Measurements from ENCODE around the gene CPNE5.
A peak's percentile ranks its signal among the peaks of the same experiment; 100 is the strongest.

Gene CPNE5

DNA sequence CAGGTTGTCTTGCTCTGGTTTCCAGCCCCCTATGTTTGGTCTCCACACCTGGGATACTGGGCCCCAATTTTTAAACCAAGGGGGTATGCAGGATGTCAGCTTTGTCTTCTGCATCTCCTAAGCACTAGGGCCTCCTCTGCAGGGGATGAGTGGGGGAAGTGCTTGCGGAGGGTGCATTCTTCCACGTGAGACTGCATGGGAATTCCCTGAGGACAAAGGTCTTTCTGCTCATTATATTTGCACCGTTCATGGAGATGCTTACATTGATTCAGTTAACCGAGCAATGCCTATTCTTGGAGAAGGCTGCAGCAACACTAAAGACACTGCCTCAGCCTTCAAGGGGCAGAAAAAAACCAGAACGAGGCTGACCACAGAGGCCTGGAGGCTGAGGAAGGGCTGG, 96.2 kb downstream of the CPNE5 start:
- H3K9me3 ChIP-seq (replicated peaks; ENCODE audit: low read length), result no peaks in the 10 kb centered on the region
- no peak overlapping the region for H3K4me2 ChIP-seq (ENCODE audit: low read length)
- no peaks in the 10 kb centered on the region for H3K36me3 ChIP-seq (ENCODE audit: insufficient read depth, low read length)
- H3K9ac ChIP-seq (ENCODE audit: low read depth, low read length), result no peak overlapping the region
- H3K4me3 ChIP-seq (ENCODE audit: low read length), result no peak overlapping the region
- H3K27me3 ChIP-seq (ENCODE audit: control insufficient read depth, insufficient read depth, low read length), result peaks cover 29% of the 10 kb centered on the region
- no peaks in the 10 kb centered on the region for H3K4me1 ChIP-seq (ENCODE audit: control insufficient read depth, insufficient read depth, low read length)

DNA sequence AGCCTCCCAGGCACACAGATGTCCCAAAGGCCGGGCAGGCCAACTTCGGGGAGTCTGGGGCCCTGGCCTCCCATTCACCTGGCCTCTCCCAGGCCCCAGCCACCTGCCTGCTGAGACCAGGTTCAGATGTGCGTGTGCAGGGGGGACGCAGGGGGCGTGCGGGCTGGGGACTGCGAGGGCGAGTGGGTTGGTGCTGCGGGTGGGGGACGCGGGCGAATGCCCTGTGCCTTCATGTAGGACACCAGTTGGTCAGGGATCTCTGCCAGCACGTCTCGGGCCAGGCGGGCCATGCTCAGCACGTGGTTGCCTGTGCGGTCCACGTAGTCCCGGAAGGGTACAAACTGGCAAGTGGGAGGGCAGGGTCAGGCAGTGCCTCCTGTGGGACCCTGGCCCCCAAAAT, 97.1 kb downstream of the CPNE5 start:
- H3K9ac ChIP-seq (ENCODE audit: low read depth, low read length), result no peak overlapping the region
- H3K9me3 ChIP-seq (replicated peaks; ENCODE audit: low read length), result no peaks in the 10 kb centered on the region
- H3K4me1 ChIP-seq (ENCODE audit: control insufficient read depth, insufficient read depth, low read length), result no peaks in the 10 kb centered on the region
- no peaks in the 10 kb centered on the region for H3K36me3 ChIP-seq (ENCODE audit: insufficient read depth, low read length)
- no peak overlapping the region for H3K4me2 ChIP-seq (ENCODE audit: low read length)
- peaks cover 21% of the 10 kb centered on the region for H3K27me3 ChIP-seq (ENCODE audit: control insufficient read depth, insufficient read depth, low read length)
- H3K4me3 ChIP-seq (ENCODE audit: low read length), result no peak overlapping the region

DNA sequence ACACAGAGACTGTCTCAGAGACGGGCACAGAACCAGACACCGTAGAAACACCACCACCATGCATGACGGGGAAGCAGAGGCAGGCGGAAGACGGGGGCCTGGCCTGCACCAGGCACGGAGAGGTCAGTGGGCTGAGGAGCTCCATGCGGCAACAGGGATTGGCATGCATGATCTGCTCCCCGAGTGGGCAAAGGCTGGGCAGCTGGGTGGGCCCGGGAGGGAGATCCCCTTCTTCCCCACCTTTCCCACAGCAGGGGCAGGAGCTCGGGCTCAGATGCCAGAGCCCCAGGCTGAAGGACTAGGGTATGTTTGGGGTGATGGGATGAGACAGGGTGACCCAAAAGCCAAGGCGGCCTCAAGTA, 98.4 kb downstream of the CPNE5 start:
- no peaks in the 10 kb centered on the region for H3K9me3 ChIP-seq (replicated peaks; ENCODE audit: low read length)
- no peak overlapping the region for H3K4me3 ChIP-seq (ENCODE audit: low read length)
- peaks cover 10% of the 10 kb centered on the region for H3K27me3 ChIP-seq (ENCODE audit: control insufficient read depth, insufficient read depth, low read length)
- H3K4me2 ChIP-seq (ENCODE audit: low read length), result no peak overlapping the region
- peaks cover 1% of the 10 kb centered on the region for H3K4me1 ChIP-seq (ENCODE audit: control insufficient read depth, insufficient read depth, low read length)
- H3K9ac ChIP-seq (ENCODE audit: low read depth, low read length), result no peak overlapping the region
- no peaks in the 10 kb centered on the region for H3K36me3 ChIP-seq (ENCODE audit: insufficient read depth, low read length)

GRCh38 chr6:36739947-36740817, 99.1 kb downstream of the CPNE5 start:
- H3K9ac ChIP-seq (ENCODE audit: low read depth, low read length), result no peak overlapping the region
- no peaks in the 10 kb centered on the region for H3K36me3 ChIP-seq (ENCODE audit: insufficient read depth, low read length)
- H3K4me1 ChIP-seq (ENCODE audit: control insufficient read depth, insufficient read depth, low read length), result peaks cover 7% of the 10 kb centered on the region
- H3K4me3 ChIP-seq (ENCODE audit: low read length), result no peak overlapping the region
- H3K9me3 ChIP-seq (replicated peaks; ENCODE audit: low read length), result no peaks in the 10 kb centered on the region
- H3K4me2 ChIP-seq (ENCODE audit: low read length), result no peak overlapping the region
- peaks cover 8% of the 10 kb centered on the region for H3K27me3 ChIP-seq (ENCODE audit: control insufficient read depth, insufficient read depth, low read length)

- Histone ChIP-seq H3K4me1 (ENCODE audit: control insufficient read depth, insufficient read depth, low read length) (peaks cover 12% of the 10 kb centered on the region), H3K36me3 (ENCODE audit: insufficient read depth, low read length) (no peaks in the 10 kb centered on the region), H3K27me3 (ENCODE audit: control insufficient read depth, insufficient read depth, low read length) (peaks cover 9% of the 10 kb centered on the region), H3K4me3 (ENCODE audit: low read length) (no peak overlapping the region), H3K9ac (ENCODE audit: low read depth, low read length) (no peak overlapping the region), H3K4me2 (ENCODE audit: low read length) (no peak overlapping the region), H3K9me3 (replicated peaks; ENCODE audit: low read length) (no peaks in the 10 kb centered on the region)
Measured at GRCh38 chr6:36738108-36738507, 101.1 kb downstream of the CPNE5 start.

DNA sequence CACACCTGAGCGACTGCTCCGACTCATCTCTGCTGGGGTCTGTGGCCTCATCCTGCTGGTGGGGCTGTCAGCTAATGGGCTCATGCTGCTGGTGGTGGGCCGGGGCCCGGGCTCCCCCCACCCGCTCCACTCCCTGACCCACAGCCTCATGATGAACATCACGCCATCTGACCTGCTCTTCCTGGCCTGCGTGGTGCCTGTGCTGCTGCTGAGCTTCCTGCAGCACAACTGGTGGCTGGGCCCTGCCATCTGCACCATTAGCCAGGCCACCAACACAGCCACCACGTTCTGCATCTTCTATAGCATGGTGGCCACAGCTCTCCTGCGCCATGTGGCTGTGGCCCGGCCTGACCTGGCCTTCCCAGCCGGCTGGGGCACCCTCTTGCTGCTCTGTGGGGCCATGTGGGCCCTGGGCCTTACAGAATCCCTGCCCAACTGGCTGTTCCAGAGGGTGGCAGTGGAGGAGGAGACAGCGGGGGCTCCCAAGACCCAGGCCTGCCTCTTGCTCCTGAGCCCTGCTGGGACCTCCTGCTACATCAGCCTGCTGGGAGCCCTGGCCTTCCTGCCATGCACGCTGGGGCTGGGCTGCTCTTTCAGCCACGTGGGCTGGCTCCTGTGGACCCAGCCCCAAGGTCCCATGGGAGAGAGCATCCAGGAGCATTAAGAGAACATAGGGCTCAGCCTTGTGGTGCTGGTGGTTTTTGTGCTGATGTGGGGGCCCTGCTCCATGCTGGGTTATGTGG, 102.0 kb downstream of the CPNE5 start:
- peaks cover 12% of the 10 kb centered on the region for H3K4me1 ChIP-seq (ENCODE audit: control insufficient read depth, insufficient read depth, low read length)
- no peaks in the 10 kb centered on the region for H3K9me3 ChIP-seq (replicated peaks; ENCODE audit: low read length)
- no peak overlapping the region for H3K4me2 ChIP-seq (ENCODE audit: low read length)
- H3K9ac ChIP-seq (ENCODE audit: low read depth, low read length), result no peak overlapping the region
- H3K27me3 ChIP-seq (ENCODE audit: control insufficient read depth, insufficient read depth, low read length), result peaks cover 7% of the 10 kb centered on the region
- H3K4me3 ChIP-seq (ENCODE audit: low read length), result no peak overlapping the region
- H3K36me3 ChIP-seq (ENCODE audit: insufficient read depth, low read length), result no peaks in the 10 kb centered on the region

DNA sequence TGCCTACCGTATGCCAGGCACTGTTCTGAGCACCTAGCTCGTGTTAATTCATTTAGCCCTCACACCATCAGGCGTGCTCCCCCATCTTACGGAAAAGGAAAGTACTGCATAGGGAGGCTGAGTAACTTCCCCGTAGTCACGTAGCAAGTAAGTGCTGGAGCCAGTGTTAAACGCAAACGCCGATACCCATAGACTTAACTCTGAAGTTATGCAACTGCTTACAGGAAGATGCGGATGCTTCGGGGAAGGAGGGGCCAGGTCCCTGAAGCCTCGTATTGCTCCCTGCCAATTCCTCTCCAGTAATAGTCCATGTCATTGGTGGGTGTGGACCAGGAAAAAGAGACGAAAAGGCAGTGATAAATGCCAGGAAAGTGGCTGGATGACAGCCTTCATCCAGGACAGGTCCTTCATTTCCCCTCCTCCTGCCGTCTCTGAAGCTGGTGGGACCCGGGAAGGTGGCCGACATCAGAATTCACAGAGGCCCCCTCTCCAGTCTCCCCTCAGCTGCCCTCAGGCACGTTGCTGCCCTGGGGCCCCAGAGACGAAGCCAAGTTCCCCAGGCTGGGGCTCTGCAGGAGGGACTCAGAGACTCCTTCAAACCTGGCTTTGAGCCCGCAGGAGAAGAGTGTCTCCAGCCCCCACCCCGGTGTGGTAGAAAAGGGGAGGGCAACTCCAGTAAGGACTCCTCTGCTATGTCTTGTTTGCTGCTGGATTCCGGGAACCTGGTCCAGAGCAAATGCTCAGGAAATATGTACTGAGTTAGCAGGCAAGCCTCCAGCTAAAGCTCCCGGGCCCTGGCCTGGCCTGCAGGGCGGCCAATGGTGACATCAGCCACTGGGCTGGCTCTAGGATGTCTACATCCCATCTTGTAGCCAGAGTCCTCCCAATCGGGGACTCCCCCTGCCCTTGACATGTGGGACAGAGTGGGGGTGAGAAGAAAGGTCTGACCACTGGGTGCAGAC, 103.9 kb downstream of the CPNE5 start:
- H3K4me1 ChIP-seq (ENCODE audit: control insufficient read depth, insufficient read depth, low read length), result peaks cover 12% of the 10 kb centered on the region
- H3K9ac ChIP-seq (ENCODE audit: low read depth, low read length), result no peak overlapping the region
- peak overlapping the region; percentile 68 for H3K4me2 ChIP-seq (ENCODE audit: low read length)
- H3K27me3 ChIP-seq (ENCODE audit: control insufficient read depth, insufficient read depth, low read length), result peaks cover 7% of the 10 kb centered on the region
- H3K36me3 ChIP-seq (ENCODE audit: insufficient read depth, low read length), result no peaks in the 10 kb centered on the region
- H3K9me3 ChIP-seq (replicated peaks; ENCODE audit: low read length), result no peaks in the 10 kb centered on the region
- peak overlapping the region; percentile 8 for H3K4me3 ChIP-seq (ENCODE audit: low read length)

DNA sequence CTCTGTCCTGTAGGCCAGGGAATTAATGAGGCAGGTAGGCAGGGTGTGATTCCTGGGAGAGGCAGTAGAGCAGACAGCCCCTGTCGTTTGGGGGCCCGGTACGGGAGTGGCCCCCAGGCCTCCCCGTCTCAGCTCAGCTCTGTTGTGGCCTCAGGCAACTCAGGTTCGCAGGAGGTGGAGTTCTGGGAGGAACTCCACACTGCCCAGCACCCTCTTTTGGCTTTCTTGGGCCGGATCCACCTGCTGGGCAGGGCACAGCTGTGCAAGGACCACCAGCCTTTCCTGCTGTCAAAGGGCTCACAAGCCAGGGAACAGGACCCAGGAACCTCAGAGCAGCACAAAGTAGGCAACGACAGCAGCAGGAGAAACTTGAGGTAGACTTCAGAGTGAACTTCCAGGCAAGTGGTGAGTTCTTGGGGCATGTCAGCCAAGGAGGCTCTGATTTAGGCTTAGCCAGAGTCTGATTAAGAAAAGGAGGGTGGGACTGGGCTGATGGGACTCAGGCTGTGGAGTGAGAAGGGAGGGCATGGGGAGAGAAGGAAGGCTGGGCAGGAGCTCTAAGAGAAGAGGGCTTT, 104.7 kb downstream of the CPNE5 start:
- no peak overlapping the region for H3K9ac ChIP-seq (ENCODE audit: low read depth, low read length)

GRCh38 chr6:36733300-36733699, 105.9 kb downstream of the CPNE5 start:
- H3K4me2 ChIP-seq (ENCODE audit: low read length), result no peak overlapping the region
- no peak overlapping the region for H3K9ac ChIP-seq (ENCODE audit: low read depth, low read length)
- H3K4me1 ChIP-seq (ENCODE audit: control insufficient read depth, insufficient read depth, low read length), result peaks cover 18% of the 10 kb centered on the region
- H3K4me3 ChIP-seq (ENCODE audit: low read length), result no peak overlapping the region
- H3K9me3 ChIP-seq (replicated peaks; ENCODE audit: low read length), result no peaks in the 10 kb centered on the region
- H3K27me3 ChIP-seq (ENCODE audit: control insufficient read depth, insufficient read depth, low read length), result peaks cover 7% of the 10 kb centered on the region
- H3K36me3 ChIP-seq (ENCODE audit: insufficient read depth, low read length), result no peaks in the 10 kb centered on the region

More for the DNA sequence above, 104.7 kb downstream of the CPNE5 start:
- H3K4me2 ChIP-seq (ENCODE audit: low read length), result peak overlapping the region; percentile 68
- no peaks in the 10 kb centered on the region for H3K9me3 ChIP-seq (replicated peaks; ENCODE audit: low read length)
- H3K36me3 ChIP-seq (ENCODE audit: insufficient read depth, low read length), result no peaks in the 10 kb centered on the region
- peaks cover 12% of the 10 kb centered on the region for H3K4me1 ChIP-seq (ENCODE audit: control insufficient read depth, insufficient read depth, low read length)
- peaks cover 7% of the 10 kb centered on the region for H3K27me3 ChIP-seq (ENCODE audit: control insufficient read depth, insufficient read depth, low read length)
- H3K4me3 ChIP-seq (ENCODE audit: low read length), result peak overlapping the region; percentile 8

GRCh38 chr6:36731622-36732310, 107.5 kb downstream of the CPNE5 start:
- peaks cover 7% of the 10 kb centered on the region for H3K27me3 ChIP-seq (ENCODE audit: control insufficient read depth, insufficient read depth, low read length)
- H3K9me3 ChIP-seq (replicated peaks; ENCODE audit: low read length), result no peaks in the 10 kb centered on the region

More at GRCh38 chr6:36731622-36732310, 107.5 kb downstream of the CPNE5 start:
- peaks cover 18% of the 10 kb centered on the region for H3K4me1 ChIP-seq (ENCODE audit: control insufficient read depth, insufficient read depth, low read length)
- no peaks in the 10 kb centered on the region for H3K36me3 ChIP-seq (ENCODE audit: insufficient read depth, low read length)
- H3K4me2 ChIP-seq (ENCODE audit: low read length), result no peak overlapping the region
- H3K9ac ChIP-seq (ENCODE audit: low read depth, low read length), result no peak overlapping the region
- no peak overlapping the region for H3K4me3 ChIP-seq (ENCODE audit: low read length)
